CD14-positive monocyte (primary cell): ENCODE measurements around the gene KYAT1. TPM values are rescaled to one million over a fixed set of nuclear protein-coding genes. Genes with fewer than 3 reads are reported as not detected.

ENCODE experiments used
- DNase-seq, 3 donors: peaks; one replicate each; pipeline ENCODE4 v3.0.0-alpha.2; 2011 to 2022
- H2AFZ ChIP-seq: 2 replicates; pipeline ENCODE4 v1.6.0; 2012; ENCODE audit warnings: mild to moderate bottlenecking, low read depth, low read length, inconsistent platforms; ENCODE audit not compliant: insufficient read depth, poor library complexity, severe bottlenecking
- H3K27ac ChIP-seq, 2 donors: 1 replicate in 1 of 2; 2 replicates in 1 of 2; pipeline ENCODE4 v1.5.1; 2012 to 2013; ENCODE audit warnings: low read length in 2 of 2, control low read depth in 1 of 2, inconsistent platforms in 1 of 2, low read depth in 1 of 2, mild to moderate bottlenecking in 1 of 2
- H3K27me3 ChIP-seq, 2 donors: one replicate each; pipeline versions ENCODE4 v1.6.0 to v1.6.1; 2011 to 2013; ENCODE audit warnings: low read length in 2 of 2; ENCODE audit not compliant: control insufficient read depth in 2 of 2, insufficient read depth in 2 of 2
- H3K36me3 ChIP-seq, 2 donors: replicated peaks in 1 of 2; 1 replicate in 1 of 2; 2 replicates in 1 of 2; pipeline versions ENCODE4 v1.5.1 to v1.6.1; 2012 to 2013; ENCODE audit warnings: low read length in 2 of 2, control low read depth in 1 of 2, inconsistent platforms in 1 of 2, mild to moderate bottlenecking in 1 of 2; ENCODE audit not compliant: insufficient read depth in 2 of 2, control insufficient read depth in 1 of 2
- H3K4me1 ChIP-seq, 2 donors: 1 replicate in 1 of 2; 2 replicates in 1 of 2; pipeline versions ENCODE4 v1.5.1 to v1.6.1; 2012 to 2013; ENCODE audit warnings: low read length in 2 of 2, control low read depth in 1 of 2, inconsistent platforms in 1 of 2, mild to moderate bottlenecking in 1 of 2, moderate library complexity in 1 of 2; ENCODE audit not compliant: insufficient read depth in 2 of 2, control insufficient read depth in 1 of 2
- H3K4me2 ChIP-seq: replicated peaks from 2 replicates; pipeline ENCODE3; 2012; ENCODE audit warnings: low read length, moderate library complexity, mild to moderate bottlenecking; ENCODE audit not compliant: poor library complexity, severe bottlenecking; ENCODE audit errors: extremely low read depth
- H3K4me3 ChIP-seq, 3 experiments: fragments of 200-600 bp in 1 of 3; sonication (generic) in 1 of 3; replicated peaks in 1 of 3; 1 replicate in 2 of 3; 2 replicates in 1 of 3; pipeline ENCODE4 v1.5.1; 2011 to 2013; ENCODE audit warnings: low read length in 3 of 3, mild to moderate bottlenecking in 3 of 3, control low read depth in 2 of 3, low read depth in 2 of 3, inconsistent platforms in 1 of 3, moderate library complexity in 1 of 3
- H3K79me2 ChIP-seq: 2 replicates; pipeline ENCODE4 v1.6.0; 2012; ENCODE audit warnings: mild to moderate bottlenecking, control low read depth, inconsistent platforms, low read length, moderate library complexity; ENCODE audit not compliant: insufficient read depth
- H3K9ac ChIP-seq: 2 replicates; pipeline ENCODE4 v1.6.0; 2017; ENCODE audit warnings: low read length, mild to moderate bottlenecking; ENCODE audit not compliant: insufficient read depth, poor library complexity, severe bottlenecking
- H3K9me3 ChIP-seq, 2 donors: replicated peaks in 1 of 2; 1 replicate in 1 of 2; 2 replicates in 1 of 2; pipeline versions ENCODE4 v1.5.1 to v1.6.1; 2012 to 2013; ENCODE audit warnings: low read length in 2 of 2, control low read depth in 1 of 2; ENCODE audit not compliant: control insufficient read depth in 1 of 2, insufficient read depth in 1 of 2
- H4K20me1 ChIP-seq: 2 replicates; pipeline ENCODE4 v1.6.0; 2012; ENCODE audit warnings: mild to moderate bottlenecking, low read length, control low read depth, moderate library complexity; ENCODE audit not compliant: insufficient read depth
- H3K27ac Mint-ChIP-seq, 7 donors: one replicate each; pipeline ENCODE4 v1.8.0; 2020; ENCODE audit warnings: mild to moderate bottlenecking in 7 of 7, mixed read lengths in 7 of 7, moderate library complexity in 6 of 7, inconsistent platforms in 2 of 7
- H3K27me3 Mint-ChIP-seq, 3 donors: one replicate each; pipeline ENCODE4 v1.8.0; 2021 to 2022; ENCODE audit warnings: low read depth in 3 of 3, mild to moderate bottlenecking in 3 of 3, mixed read lengths in 3 of 3, moderate library complexity in 3 of 3, inconsistent platforms in 1 of 3
- H3K36me3 Mint-ChIP-seq, 2 donors: one replicate each; pipeline ENCODE4 v1.8.0; 2020; ENCODE audit warnings: mixed read lengths in 2 of 2, inconsistent platforms in 1 of 2, mild to moderate bottlenecking in 1 of 2
- H3K4me1 Mint-ChIP-seq: one replicate; pipeline ENCODE4 v1.8.0; 2020; ENCODE audit warnings: mild to moderate bottlenecking, mixed read lengths
- H3K4me3 Mint-ChIP-seq, 2 donors: one replicate each; pipeline ENCODE4 v1.8.0; 2020; ENCODE audit warnings: mild to moderate bottlenecking in 2 of 2, mixed read lengths in 2 of 2, moderate library complexity in 1 of 2
- H3K9me3 Mint-ChIP-seq, 7 donors: one replicate each; pipeline ENCODE4 v1.8.0; 2020 to 2022; ENCODE audit warnings: mixed read lengths in 7 of 7, mild to moderate bottlenecking in 6 of 7, moderate library complexity in 6 of 7, inconsistent platforms in 2 of 7
- WGBS: methylation state at CpG from one replicate; pipeline ENCODE4 v1.1.5; 2013; ENCODE audit warnings: missing lambda C conversion rate; ENCODE audit not compliant: insufficient coverage; 5-methylcytosine and 5-hydroxymethylcytosine counted together
- intact Hi-C, 2 donors: fragments of 100-400 bp; cut with micrococcal nuclease; formaldehyde crosslinking; loops; one replicate each; pipeline versions ENCODE4 v1.15.0 to v1.15.1; 2023
- polyA plus RNA-seq, 3 donors: library from polyadenylated mRNA; depleted of rRNA in 1 of 3; unstranded in 2 of 3; stranded (reverse) in 1 of 3; fragments of 300-500 nt in 2 of 3; fragments of >200 nt in 1 of 3; fragmentation: Illumina TruSeq in 2 of 3; gene quantifications; 1 replicate in 2 of 3; 2 replicates in 1 of 3; pipeline ENCODE4 v1.2.3, GENCODE V29; 2012 to 2021
- TF ChIP-seq, protein P1 (sequence below): fragments of 200-600 bp; IDR thresholded peaks from one replicate; pipeline ENCODE4 v1.8.0; 2022; ENCODE audit warnings: antibody characterized with exemption, mild to moderate bottlenecking

KYAT1 gene
- polyA plus RNA-seq, 3 donors: 2.4 to 4.5 (median 3.6) TPM

DNA sequence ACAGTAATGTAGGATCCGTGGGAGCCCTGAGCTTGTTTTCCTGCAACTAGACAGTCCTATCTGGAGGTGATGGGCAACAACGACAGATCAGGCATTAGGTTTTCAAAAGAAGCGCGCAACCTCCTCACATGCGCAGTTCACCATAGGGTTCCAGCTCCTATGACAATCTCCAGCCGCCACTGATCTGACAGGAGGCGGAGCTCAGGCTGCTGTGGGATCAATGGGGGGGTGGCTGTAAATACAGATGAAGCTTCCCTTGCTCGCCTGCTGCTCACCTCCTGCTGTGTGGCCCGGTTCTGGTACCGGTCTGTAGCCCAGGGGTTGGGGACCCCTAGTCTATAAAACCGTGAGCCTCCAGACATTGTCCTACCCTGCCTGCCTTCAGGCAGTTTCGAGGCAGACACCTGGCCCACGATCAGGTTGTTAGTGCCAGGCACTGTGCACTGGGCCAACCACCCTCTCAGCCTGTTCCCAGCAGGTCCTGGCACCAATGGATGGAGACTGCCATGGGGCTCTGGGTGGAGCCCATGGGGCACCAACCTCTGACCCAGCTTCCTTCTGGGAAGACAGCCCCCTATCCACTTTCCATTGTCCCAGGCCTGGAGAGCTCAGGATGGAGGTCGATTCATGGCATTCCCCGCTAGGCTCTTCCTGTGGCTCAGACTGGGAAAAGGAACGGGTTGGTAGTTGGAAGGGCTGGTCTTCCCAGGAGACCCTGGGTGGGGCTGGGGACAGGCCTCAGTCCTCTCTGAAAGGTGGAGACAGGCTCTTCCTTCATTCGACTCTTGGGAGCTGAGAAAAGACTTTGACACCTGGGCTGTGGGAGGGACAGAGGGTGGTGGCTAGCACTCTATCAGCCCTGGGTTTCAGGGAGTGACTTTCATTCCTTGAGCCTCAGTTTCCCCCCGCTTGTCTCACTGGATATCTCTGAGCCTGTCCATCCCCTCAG is 61.8 kb downstream of the KYAT1 start:
- peaks cover 19% of the 10 kb centered on the region for H3K4me1 Mint-ChIP-seq
- H3K4me2 ChIP-seq: no peak overlapping the region
- H3K27ac Mint-ChIP-seq: no peak overlapping the region
- peaks cover 11 to 21% of the 10 kb centered on the region in 2 donors for H3K4me1 ChIP-seq
- peak overlapping the region in 1 of 2 donors; percentile 77 for H3K4me3 Mint-ChIP-seq
- TF ChIP-seq, protein P1, sequence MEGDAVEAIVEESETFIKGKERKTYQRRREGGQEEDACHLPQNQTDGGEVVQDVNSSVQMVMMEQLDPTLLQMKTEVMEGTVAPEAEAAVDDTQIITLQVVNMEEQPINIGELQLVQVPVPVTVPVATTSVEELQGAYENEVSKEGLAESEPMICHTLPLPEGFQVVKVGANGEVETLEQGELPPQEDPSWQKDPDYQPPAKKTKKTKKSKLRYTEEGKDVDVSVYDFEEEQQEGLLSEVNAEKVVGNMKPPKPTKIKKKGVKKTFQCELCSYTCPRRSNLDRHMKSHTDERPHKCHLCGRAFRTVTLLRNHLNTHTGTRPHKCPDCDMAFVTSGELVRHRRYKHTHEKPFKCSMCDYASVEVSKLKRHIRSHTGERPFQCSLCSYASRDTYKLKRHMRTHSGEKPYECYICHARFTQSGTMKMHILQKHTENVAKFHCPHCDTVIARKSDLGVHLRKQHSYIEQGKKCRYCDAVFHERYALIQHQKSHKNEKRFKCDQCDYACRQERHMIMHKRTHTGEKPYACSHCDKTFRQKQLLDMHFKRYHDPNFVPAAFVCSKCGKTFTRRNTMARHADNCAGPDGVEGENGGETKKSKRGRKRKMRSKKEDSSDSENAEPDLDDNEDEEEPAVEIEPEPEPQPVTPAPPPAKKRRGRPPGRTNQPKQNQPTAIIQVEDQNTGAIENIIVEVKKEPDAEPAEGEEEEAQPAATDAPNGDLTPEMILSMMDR: no peak
- H3K36me3 ChIP-seq: peaks cover 39 to 40% of the 10 kb centered on the region in 2 donors
- peaks cover 3 to 9% (median 5%) of the 10 kb centered on the region in 3 donors for H3K27me3 Mint-ChIP-seq
- no peaks in the 10 kb centered on the region for H3K27me3 ChIP-seq
- peaks cover 0 to 3% (median 0%) of the 10 kb centered on the region in 7 donors for H3K9me3 Mint-ChIP-seq
- peaks cover 10% of the 10 kb centered on the region for H4K20me1 ChIP-seq
- H3K27ac ChIP-seq: no peak overlapping the region
- no peaks in the 10 kb centered on the region for H3K79me2 ChIP-seq
- H3K36me3 Mint-ChIP-seq: peaks cover 28 to 41% of the 10 kb centered on the region in 2 donors
- 92% methylated on average over 13 of the region's 18 CpGs for WGBS
- no peaks in the 10 kb centered on the region for H3K9me3 ChIP-seq
- no peak overlapping the region for H2AFZ ChIP-seq
- intact Hi-C loops: no loop called here
- H3K9ac ChIP-seq: no peak overlapping the region
- H3K4me3 ChIP-seq: peak overlapping the region in 1 of 3 experiments; percentile 78
- DNase-seq: no peak

DNA sequence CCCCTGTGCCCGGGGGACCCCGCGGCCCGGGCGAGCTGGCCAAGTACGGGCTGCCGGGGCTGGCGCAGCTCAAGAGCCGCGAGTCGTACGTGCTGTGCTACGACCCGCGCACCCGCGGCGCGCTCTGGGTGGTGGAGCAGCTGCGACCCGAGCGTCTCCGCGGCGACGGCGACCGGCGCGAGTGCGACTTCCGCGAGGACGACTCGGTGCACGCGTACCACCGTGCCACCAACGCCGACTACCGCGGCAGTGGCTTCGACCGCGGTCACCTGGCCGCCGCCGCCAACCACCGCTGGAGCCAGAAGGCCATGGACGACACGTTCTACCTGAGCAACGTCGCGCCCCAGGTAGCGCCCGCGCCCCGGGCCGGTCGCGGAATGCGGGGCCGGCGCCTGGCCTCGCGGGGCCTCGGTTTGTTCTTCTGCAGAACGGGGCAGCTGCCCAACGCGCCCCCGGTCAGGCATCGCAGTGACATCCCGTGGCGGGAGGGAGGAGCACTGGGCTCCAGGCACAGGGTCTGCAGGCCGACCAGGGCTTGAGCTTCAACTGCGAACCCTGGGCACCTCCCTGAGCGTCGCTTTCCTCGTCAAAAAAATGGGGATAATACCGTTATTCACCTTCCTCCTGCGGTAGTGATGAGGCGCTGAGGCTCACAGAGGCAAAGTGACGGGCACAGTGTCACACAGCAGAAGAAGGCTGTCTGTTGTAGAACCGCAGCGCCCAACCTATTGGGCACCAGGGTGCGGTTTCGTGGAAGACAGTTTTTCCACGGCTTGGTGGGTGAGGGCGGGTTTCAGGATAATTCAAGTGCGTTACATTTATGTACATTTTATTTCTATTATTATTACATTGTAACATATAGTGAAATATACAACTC is 62.7 kb downstream of the KYAT1 start:
- Mint-ChIP-seq H3K36me3 (peaks cover 19 to 32% of the 10 kb centered on the region in 2 donors), H3K27me3 (peaks cover 3 to 10% (median 9%) of the 10 kb centered on the region in 3 donors), H3K9me3 (peaks cover 0 to 3% (median 0%) of the 10 kb centered on the region in 7 donors), H3K4me1 (peaks cover 19% of the 10 kb centered on the region), H3K4me3 (peak overlapping the region; percentile 77 to 89), H3K27ac (peak overlapping the region in 1 of 7 donors; percentile 19)
- WGBS: 5% methylated on average over 83 of the region's 90 CpGs
- H3K4me1 ChIP-seq: peaks cover 11 to 21% of the 10 kb centered on the region in 2 donors
- peak overlapping the region; percentile 44 to 78 (median 58) for H3K4me3 ChIP-seq
- no peaks in the 10 kb centered on the region for H3K9me3 ChIP-seq
- H3K27me3 ChIP-seq: no peaks in the 10 kb centered on the region
- TF ChIP-seq, protein P1: no peak
- peaks cover 30 to 31% of the 10 kb centered on the region in 2 donors for H3K36me3 ChIP-seq
- no peak overlapping the region for H3K27ac ChIP-seq
- DNase-seq: peak in 2 of 3 donors; percentile 9 to 24
- peak overlapping the region; percentile 91 for H3K4me2 ChIP-seq
- peak overlapping the region; percentile 66 for H3K9ac ChIP-seq
- no peaks in the 10 kb centered on the region for H3K79me2 ChIP-seq
- intact Hi-C loops: no loop called here
- peaks cover 10% of the 10 kb centered on the region for H4K20me1 ChIP-seq
- H2AFZ ChIP-seq: peak overlapping the region; percentile 93
